ENCODE data around the gene PALLD. TPM values are rescaled to one million over a fixed set of nuclear protein-coding genes. Genes with fewer than 3 reads are reported as not detected.

Gene PALLD
- total RNA-seq, 3 donors from 2014 or later = 112 to 663 (median 150) TPM

DNA sequence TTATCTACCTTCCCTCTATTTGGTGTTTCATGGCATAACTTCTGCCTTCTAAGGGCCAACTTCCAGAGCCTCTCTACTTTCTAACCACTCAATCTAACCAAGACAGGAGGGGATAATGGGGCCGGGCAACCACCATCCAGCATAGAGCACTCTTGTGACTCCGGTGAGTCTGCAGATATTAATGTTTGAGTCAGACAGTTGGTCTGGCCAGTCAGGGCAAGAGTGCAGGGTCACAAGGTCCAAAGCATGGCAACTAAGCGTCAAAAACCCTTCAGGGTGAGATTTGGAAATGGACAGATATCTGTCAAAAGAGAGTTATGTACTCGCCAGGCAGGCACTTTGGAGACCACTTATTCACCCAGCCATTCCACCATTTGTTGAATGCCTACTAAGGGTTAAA is 105.0 kb downstream of the PALLD start:
- intact Hi-C loops (cut with DNase I, micrococcal nuclease) = no loop called here
- DNase-seq (no peak), ATAC-seq (no peak)
- Histone ChIP-seq H3K4me3 (no peak overlapping the region), H3K4me1 (ENCODE audit: low read depth) (no peaks in the 10 kb centered on the region), H3K9me3 (no peaks in the 10 kb centered on the region), H3K36me3 (ENCODE audit: low read depth) (no peaks in the 10 kb centered on the region)
- TF ChIP-seq, protein P1, sequence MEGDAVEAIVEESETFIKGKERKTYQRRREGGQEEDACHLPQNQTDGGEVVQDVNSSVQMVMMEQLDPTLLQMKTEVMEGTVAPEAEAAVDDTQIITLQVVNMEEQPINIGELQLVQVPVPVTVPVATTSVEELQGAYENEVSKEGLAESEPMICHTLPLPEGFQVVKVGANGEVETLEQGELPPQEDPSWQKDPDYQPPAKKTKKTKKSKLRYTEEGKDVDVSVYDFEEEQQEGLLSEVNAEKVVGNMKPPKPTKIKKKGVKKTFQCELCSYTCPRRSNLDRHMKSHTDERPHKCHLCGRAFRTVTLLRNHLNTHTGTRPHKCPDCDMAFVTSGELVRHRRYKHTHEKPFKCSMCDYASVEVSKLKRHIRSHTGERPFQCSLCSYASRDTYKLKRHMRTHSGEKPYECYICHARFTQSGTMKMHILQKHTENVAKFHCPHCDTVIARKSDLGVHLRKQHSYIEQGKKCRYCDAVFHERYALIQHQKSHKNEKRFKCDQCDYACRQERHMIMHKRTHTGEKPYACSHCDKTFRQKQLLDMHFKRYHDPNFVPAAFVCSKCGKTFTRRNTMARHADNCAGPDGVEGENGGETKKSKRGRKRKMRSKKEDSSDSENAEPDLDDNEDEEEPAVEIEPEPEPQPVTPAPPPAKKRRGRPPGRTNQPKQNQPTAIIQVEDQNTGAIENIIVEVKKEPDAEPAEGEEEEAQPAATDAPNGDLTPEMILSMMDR (IDR thresholded peaks at IDR 0.05) = no peak

DNA sequence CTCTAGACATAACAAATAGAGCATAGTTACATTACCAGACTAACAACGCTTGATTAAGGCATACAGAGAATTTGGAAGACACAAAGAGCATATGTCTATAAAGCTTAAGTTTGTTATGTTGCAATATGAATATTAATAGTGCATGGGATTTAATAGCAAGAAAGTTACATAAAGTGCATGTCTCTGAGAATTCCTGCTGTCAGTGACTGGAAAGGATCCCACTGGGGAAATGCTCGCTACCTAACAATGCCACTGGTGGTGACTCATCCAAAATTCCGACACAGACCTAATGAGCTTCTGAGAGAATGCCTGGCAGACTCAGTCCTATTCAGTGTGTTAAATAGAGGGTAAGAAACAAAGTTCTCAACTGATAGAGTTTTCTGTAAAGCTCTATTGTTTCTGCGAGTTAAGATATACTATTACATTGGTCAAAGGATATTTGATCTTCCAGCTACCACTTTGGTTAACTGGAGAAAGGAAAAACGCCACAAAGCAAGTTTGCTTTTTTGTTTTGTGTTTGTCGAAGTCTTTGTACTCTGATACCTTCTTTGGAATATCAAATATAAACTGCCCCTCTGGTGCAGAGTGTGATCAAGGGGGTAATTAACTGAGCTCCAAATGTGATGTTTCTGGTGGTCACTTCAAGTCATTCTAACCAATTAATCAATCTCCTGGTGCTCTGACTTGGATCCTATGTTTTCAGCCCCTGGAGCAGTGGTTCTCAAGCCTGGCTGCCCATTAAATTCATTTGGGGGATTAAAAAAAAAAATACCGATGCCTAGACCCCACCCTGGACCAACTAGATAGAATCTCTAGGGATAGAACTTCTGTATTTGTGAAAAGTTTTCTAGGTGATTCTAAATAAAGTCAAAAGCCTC is 107.9 kb downstream of the PALLD start:
- ATAC-seq (no peak), DNase-seq (no peak)
- no peaks in the 10 kb centered on the region for H3K9me3 ChIP-seq
- no peaks in the 10 kb centered on the region for H3K36me3 ChIP-seq (ENCODE audit: low read depth)
- intact Hi-C loops (cut with DNase I, micrococcal nuclease) = no loop called here
- TF ChIP-seq, protein P1 (IDR thresholded peaks at IDR 0.05) = no peak
- H3K4me3 ChIP-seq = no peak overlapping the region
- no peaks in the 10 kb centered on the region for H3K4me1 ChIP-seq (ENCODE audit: low read depth)

- DNase-seq (no peak), ATAC-seq (no peak)
- intact Hi-C loops (cut with DNase I, micrococcal nuclease) = no loop called here
- no peak overlapping the region for H3K4me3 ChIP-seq
- H3K9me3 ChIP-seq = no peaks in the 10 kb centered on the region
- H3K36me3 ChIP-seq (ENCODE audit: low read depth) = no peaks in the 10 kb centered on the region
- no peaks in the 10 kb centered on the region for H3K4me1 ChIP-seq (ENCODE audit: low read depth)
- TF ChIP-seq, protein P1 (IDR thresholded peaks at IDR 0.05) = no peak
Observed at GRCh38 chr4:168605411-168605810, 108.6 kb downstream of the PALLD start.

DNA sequence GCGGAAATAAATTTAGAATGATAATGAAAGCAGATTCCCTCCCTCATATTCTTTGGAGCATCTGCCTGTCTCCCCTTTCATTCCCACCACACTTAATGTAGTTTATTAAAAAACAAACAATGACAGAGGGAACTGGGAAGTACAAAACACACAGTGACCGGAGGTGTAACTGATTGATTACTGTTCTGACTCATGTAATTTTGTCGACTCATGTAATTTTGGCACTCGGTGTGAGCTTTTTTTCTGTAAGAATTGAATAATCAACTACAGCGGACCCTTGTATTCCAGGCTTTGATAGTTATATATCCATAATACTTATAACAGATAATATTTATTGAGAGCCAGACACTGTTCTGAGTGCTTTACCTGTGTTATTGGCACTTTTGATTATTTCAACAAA is 110.4 kb downstream of the PALLD start:
- ATAC-seq (no peak), DNase-seq (no peak)
- Histone ChIP-seq H3K4me1 (ENCODE audit: low read depth) (no peaks in the 10 kb centered on the region), H3K36me3 (ENCODE audit: low read depth) (no peaks in the 10 kb centered on the region), H3K9me3 (no peaks in the 10 kb centered on the region), H3K4me3 (no peak overlapping the region)
- TF ChIP-seq, protein P1 (IDR thresholded peaks at IDR 0.05) = no peak
- intact Hi-C loops (cut with DNase I, micrococcal nuclease) = no loop called here

GRCh38 chr4:168608771-168609170 is 111.9 kb downstream of the PALLD start:
- intact Hi-C loops (cut with DNase I, micrococcal nuclease) = no loop called here
- DNase-seq (no peak), ATAC-seq (no peak)
- H3K4me3 ChIP-seq = no peak overlapping the region
- H3K4me1 ChIP-seq (ENCODE audit: low read depth) = no peaks in the 10 kb centered on the region
- TF ChIP-seq, protein P1 (IDR thresholded peaks at IDR 0.05) = no peak
- no peaks in the 10 kb centered on the region for H3K9me3 ChIP-seq
- no peaks in the 10 kb centered on the region for H3K36me3 ChIP-seq (ENCODE audit: low read depth)

Measured in mucosa of descending colon (tissue), 3 donors.